GM12878 (cell line): ENCODE results near the gene DLX6. TPM values are rescaled to one million over a fixed set of nuclear protein-coding genes. Genes with fewer than 3 reads are reported as not detected.

Experiments
- ATAC-seq: fragments of 200-7000 bp; cut with Tn5 transposase; 3 replicates; pipeline ENCODE4 v1.9.1; 2020; ENCODE audit warnings: mild to moderate bottlenecking, moderate library complexity
- BruUV-seq: library from RNA; stranded (reverse); fragments of 400-500 nt; replicated peaks from 2 replicates; lab custom pipeline; 2021; lab: Mats Ljungman, UMichigan
- CTCF ChIA-PET: fragments of 300-600 bp; sonication (Branson Sonifier 250); formaldehyde crosslinking; extraction: SDS; loops from one replicate; lab custom pipeline; 2021; ENCODE audit warnings: inconsistent platforms; lab: Yijun Ruan, JAX
- POLR2A ChIA-PET: fragments of 350-600 bp; formaldehyde crosslinking; extraction: SDS; loops from one replicate; lab custom pipeline; 2021; ENCODE audit warnings: inconsistent platforms; lab: Charles Lee
- RAD21 ChIA-PET: fragments of 300-600 bp; sonication (Branson Sonifier 250); formaldehyde crosslinking; loops from one replicate; lab custom pipeline; 2023; ENCODE audit warnings: antibody characterized with exemption; ENCODE audit not compliant: unreplicated experiment; lab: Charles Lee
- SMC1A ChIA-PET: fragments of 300-600 bp; sonication (Branson Sonifier 250); formaldehyde crosslinking; loops from one replicate; lab custom pipeline; 2023; ENCODE audit not compliant: unreplicated experiment, uncharacterized antibody; lab: Charles Lee
- DNase-seq: peaks from one replicate; pipeline ENCODE4 v3.0.0-alpha.2; 2011; ENCODE audit warnings: low read depth, low spot score
- FAIRE-seq: peaks from 3 replicates; lab custom pipeline; 2011; peaks lifted over from hg19 to GRCh38; lab: Jason Lieb, UNC
- H2AFZ ChIP-seq: 2 replicates; pipeline ENCODE4 v1.6.0; 2011; ENCODE audit warnings: low read depth, low read length, control low read depth; ENCODE audit not compliant: control insufficient read depth
- H3K27ac ChIP-seq: 2 replicates; pipeline ENCODE4 v1.5.1; 2011; ENCODE audit warnings: control low read depth; ENCODE audit not compliant: control insufficient read depth, insufficient read depth
- H3K27me3 ChIP-seq, 2 experiments: replicated peaks in 1 of 2; 2 replicates each; pipeline versions ENCODE4 v1.6.0 to v1.6.1; 2011; ENCODE audit warnings: low read length in 1 of 2; ENCODE audit not compliant: control insufficient read depth in 2 of 2, insufficient read depth in 2 of 2
- H3K36me3 ChIP-seq, 2 experiments: 2 replicates each; pipeline ENCODE4 v1.5.1; 2011; ENCODE audit warnings: low read length in 1 of 2; ENCODE audit not compliant: control insufficient read depth in 2 of 2, insufficient read depth in 2 of 2
- H3K4me1 ChIP-seq: 2 replicates; pipeline ENCODE4 v1.6.1; 2011; ENCODE audit warnings: mild to moderate bottlenecking, low read length, moderate library complexity, mixed read lengths; ENCODE audit not compliant: control insufficient read depth, insufficient read depth
- H3K4me2 ChIP-seq: 2 replicates; pipeline ENCODE4 v1.6.0; 2011; ENCODE audit warnings: control low read depth; ENCODE audit not compliant: control insufficient read depth, insufficient read depth
- H3K4me3 ChIP-seq: fragments of 200-600 bp; sonication (generic); 2 replicates; pipeline ENCODE4 v1.5.1; 2016
- H3K79me2 ChIP-seq: 2 replicates; pipeline ENCODE4 v1.6.0; 2011; ENCODE audit warnings: low read length; ENCODE audit not compliant: control insufficient read depth, insufficient read depth
- H3K9ac ChIP-seq: 2 replicates; pipeline ENCODE4 v1.8.0; 2011; ENCODE audit warnings: low read length, control low read depth, mixed read lengths; ENCODE audit not compliant: control insufficient read depth, insufficient read depth
- H3K9me3 ChIP-seq: replicated peaks from 3 replicates; pipeline ENCODE4 v1.5.1; 2011; ENCODE audit warnings: mild to moderate bottlenecking, low read length; ENCODE audit not compliant: control insufficient read depth, insufficient read depth
- H4K20me1 ChIP-seq: 2 replicates; pipeline ENCODE4 v1.6.0; 2011; ENCODE audit not compliant: control insufficient read depth, insufficient read depth
- BCLAF1 ChIP-seq: fragments of 450-650 bp; IDR thresholded peaks from 2 replicates; pipeline ENCODE4 v1.6.1; 2017; ENCODE audit warnings: antibody characterized with exemption, mild to moderate bottlenecking, moderate library complexity
- BRCA1 ChIP-seq: IDR thresholded peaks from 2 replicates; pipeline ENCODE4 v1.6.1; 2011; ENCODE audit warnings: low read depth, low read length, improper control_type of control experiment
- CBX5 ChIP-seq: sonication (generic); IDR thresholded peaks from 2 replicates; pipeline ENCODE4 v1.6.1; 2016; ENCODE audit warnings: low read depth, moderate library complexity, mild to moderate bottlenecking, inconsistent platforms
- GATAD2B ChIP-seq: fragments of 450-650 bp; conservative IDR thresholded peaks from 2 replicates; pipeline ENCODE4 v1.6.1; 2017; ENCODE audit warnings: low read depth, mild to moderate bottlenecking, moderate library complexity
- HDGF ChIP-seq: fragments of 450-650 bp; IDR thresholded peaks from 2 replicates; pipeline ENCODE4 v1.6.1; 2016; ENCODE audit warnings: antibody characterized with exemption
- PAX8 ChIP-seq: fragments of 450-650 bp; IDR thresholded peaks from 2 replicates; pipeline ENCODE4 v1.6.1; 2017; ENCODE audit warnings: mild to moderate bottlenecking, moderate library complexity
- PBX3 ChIP-seq: IDR thresholded peaks from 2 replicates; pipeline ENCODE4 v1.6.1; 2011; ENCODE audit warnings: mild to moderate bottlenecking, low read depth, low read length, moderate library complexity; ENCODE audit not compliant: insufficient replicate concordance
- POU2F2 ChIP-seq: IDR thresholded peaks from 3 replicates; pipeline ENCODE4 v1.6.1; 2011; ENCODE audit warnings: low read depth, mild to moderate bottlenecking, low read length, borderline replicate concordance
- TCF12 ChIP-seq: IDR thresholded peaks from 2 replicates; pipeline ENCODE4 v1.6.1; 2011; ENCODE audit warnings: low read depth, mild to moderate bottlenecking, low read length
- ZNF592 ChIP-seq: fragments of 450-650 bp; IDR thresholded peaks from 2 replicates; pipeline ENCODE4 v1.6.1; 2017; ENCODE audit warnings: mild to moderate bottlenecking, moderate library complexity
- WGBS: methylation state at CpG from one replicate; pipeline ENCODE4 v1.1.6; 2016; ENCODE audit warnings: low lambda C conversion rate; ENCODE audit not compliant: insufficient replicate concordance, insufficient coverage; ENCODE audit errors: missing lambda C conversion rate; 5-methylcytosine and 5-hydroxymethylcytosine counted together
- in situ Hi-C: fragments of 300-500 bp; cut with MboI; formaldehyde crosslinking; loops from 9 replicates; pipeline ENCODE4 v1.14.3; 2018; ENCODE audit warnings: mixed read lengths
- intact Hi-C: fragments of 100-400 bp; cut with micrococcal nuclease; formaldehyde crosslinking; loops from one replicate; pipeline ENCODE4 v1.14.2; 2022; ENCODE audit not compliant: unreplicated experiment
- polyA plus RNA-seq, 11 experiments: library from polyadenylated mRNA; depleted of rRNA in 4 of 11; unstranded in 6 of 11; stranded (reverse) in 5 of 11; fragments of >200 nt; fragmentation: Nextera tagmentation in 4 of 11; fragmentation: Illumina TruSeq in 1 of 11; extraction: Ambion mirVana in 4 of 11; extraction: Trizol in 1 of 11; gene quantifications; 1 replicate in 1 of 11; 2 replicates in 10 of 11; pipeline versions ENCODE4 v1.2.1 to v1.2.3, GENCODE V29; 2011 to 2016; ENCODE audit warnings: inconsistent platforms in 2 of 11, missing spikeins in 2 of 11, low read depth in 1 of 11
- total RNA-seq, 4 experiments: library from RNA; depleted of rRNA in 3 of 4; stranded (reverse); fragments of >200 nt in 3 of 4; fragmentation: Illumina TruSeq in 1 of 4; extraction: Trizol in 1 of 4; gene quantifications; 2 replicates each; pipeline versions ENCODE4 v1.2.1 to v1.2.3, GENCODE V29; 2013 to 2021

The DLX6 gene
- total and polyA plus RNA-seq, 10 of the 15 experiments (the other 5 are each of a cell fraction or from before 2014, with no cell fraction given) = not detected

GRCh38 chr7:96976106-96976505 lies 29.2 kb upstream of the DLX6 start:
- H3K27ac ChIP-seq = no peak overlapping the region
- H3K36me3 ChIP-seq = no peaks in the 10 kb centered on the region
- intact Hi-C loops = no loop called here
- RAD21 ChIA-PET = no interaction called here
- no peak overlapping the region for H2AFZ ChIP-seq
- H3K9me3 ChIP-seq = no peaks in the 10 kb centered on the region
- no peaks in the 10 kb centered on the region for H4K20me1 ChIP-seq
- no peak overlapping the region for H3K9ac ChIP-seq
- FAIRE-seq = no peak
- no peak overlapping the region for H3K4me3 ChIP-seq
- POLR2A ChIA-PET = interaction anchor here (0.6 kb wide), 1 partner anchor 18 kb away, joined by 5 read pairs; no protein-coding TSS in a partner anchor
- TF ChIP-seq TCF12 (no peak), PBX3 (no peak), PAX8 (no peak), HDGF (no peak), POU2F2 (no peak), BRCA1 (no peak), ZNF592 (no peak), CBX5 (no peak), GATAD2B (no peak), BCLAF1 (no peak)
- in situ Hi-C loops = no loop called here
- H3K4me1 ChIP-seq = no peaks in the 10 kb centered on the region
- no peaks in the 10 kb centered on the region for H3K27me3 ChIP-seq
- no peak for ATAC-seq
- no peaks in the 10 kb centered on the region for H3K79me2 ChIP-seq
- WGBS = 0% methylated on average over 2 of the region's 2 CpGs
- SMC1A ChIA-PET = no interaction called here
- CTCF ChIA-PET = no interaction called here
- no peak overlapping the region for H3K4me2 ChIP-seq
- no TSS peak for BruUV-seq
- no peak for DNase-seq
